Measurements from ENCODE around the gene ARF1. TPM values are rescaled to one million over a fixed set of nuclear protein-coding genes. Genes with fewer than 3 reads are reported as not detected.

The ARF1 gene
- total RNA-seq, 1 donor from 2014 or later: 393 TPM

- H3K27me3 Mint-ChIP-seq (ENCODE audit: unreplicated experiment): peaks cover 26% of the 10 kb centered on the region
- H3K36me3 Mint-ChIP-seq (ENCODE audit: low read depth, unreplicated experiment): peaks cover 5% of the 10 kb centered on the region
- TF ChIP-seq CTCF (IDR thresholded peaks at IDR 0.05; ENCODE audit: unreplicated experiment): no peak
- H3K9me3 Mint-ChIP-seq (ENCODE audit: unreplicated experiment): peaks cover 4% of the 10 kb centered on the region
- DNase-seq (ENCODE audit: low spot score): no peak
- peaks cover 3% of the 10 kb centered on the region for H3K4me1 Mint-ChIP-seq (ENCODE audit: unreplicated experiment)
- no peak overlapping the region for H3K27ac Mint-ChIP-seq (ENCODE audit: unreplicated experiment)
- H3K4me3 Mint-ChIP-seq (ENCODE audit: unreplicated experiment): no peak overlapping the region
Observed at GRCh38 chr1:228062812-228063211, 19.7 kb upstream of the ARF1 start.

GRCh38 chr1:228063251-228064191 is 19.0 kb upstream of the ARF1 start:
- no peak overlapping the region for H3K27ac Mint-ChIP-seq (ENCODE audit: unreplicated experiment)
- H3K36me3 Mint-ChIP-seq (ENCODE audit: low read depth, unreplicated experiment): peaks cover under 1% of the 10 kb centered on the region
- H3K9me3 Mint-ChIP-seq (ENCODE audit: unreplicated experiment): peaks cover 4% of the 10 kb centered on the region
- DNase-seq (ENCODE audit: low spot score): no peak
- no peak for TF ChIP-seq CTCF (IDR thresholded peaks at IDR 0.05; ENCODE audit: unreplicated experiment)
- H3K27me3 Mint-ChIP-seq (ENCODE audit: unreplicated experiment): peaks cover 21% of the 10 kb centered on the region
- H3K4me1 Mint-ChIP-seq (ENCODE audit: unreplicated experiment): peaks cover 3% of the 10 kb centered on the region
- H3K4me3 Mint-ChIP-seq (ENCODE audit: unreplicated experiment): no peak overlapping the region

GRCh38 chr1:228064296-228064695 is 18.2 kb upstream of the ARF1 start:
- Mint-ChIP-seq H3K4me3 (ENCODE audit: unreplicated experiment) (no peak overlapping the region), H3K4me1 (ENCODE audit: unreplicated experiment) (peaks cover 3% of the 10 kb centered on the region), H3K9me3 (ENCODE audit: unreplicated experiment) (peaks cover 4% of the 10 kb centered on the region), H3K36me3 (ENCODE audit: low read depth, unreplicated experiment) (no peaks in the 10 kb centered on the region), H3K27me3 (ENCODE audit: unreplicated experiment) (peaks cover 19% of the 10 kb centered on the region), H3K27ac (ENCODE audit: unreplicated experiment) (no peak overlapping the region)
- DNase-seq (ENCODE audit: low spot score): no peak
- TF ChIP-seq CTCF (IDR thresholded peaks at IDR 0.05; ENCODE audit: unreplicated experiment): no peak

GRCh38 chr1:228064741-228065542 is 17.6 kb upstream of the ARF1 start:
- peaks cover 19% of the 10 kb centered on the region for H3K27me3 Mint-ChIP-seq (ENCODE audit: unreplicated experiment)
- no peak for DNase-seq (ENCODE audit: low spot score)
- H3K36me3 Mint-ChIP-seq (ENCODE audit: low read depth, unreplicated experiment): no peaks in the 10 kb centered on the region
- H3K27ac Mint-ChIP-seq (ENCODE audit: unreplicated experiment): no peak overlapping the region
- no peak overlapping the region for H3K4me3 Mint-ChIP-seq (ENCODE audit: unreplicated experiment)
- H3K4me1 Mint-ChIP-seq (ENCODE audit: unreplicated experiment): peaks cover 3% of the 10 kb centered on the region
- H3K9me3 Mint-ChIP-seq (ENCODE audit: unreplicated experiment): peaks cover 4% of the 10 kb centered on the region
- TF ChIP-seq CTCF (IDR thresholded peaks at IDR 0.05; ENCODE audit: unreplicated experiment): no peak

All from endothelial cell (in vitro differentiated cells).